Measurements from ENCODE around the gene ANKRD42.
A peak's percentile ranks its signal among the peaks of the same experiment; 100 is the strongest.

ANKRD42 gene

GRCh38 chr11:83193315-83194280 lies at the start of gene ANKRD42:
ANKRD42 (plus strand) TSS chr11:83193712; CDS start chr11:83194671, 959 bp downstream.
- peak; percentile 98 for DNase-seq

GRCh38 chr11:83147895-83148294 lies 45.6 kb upstream of the ANKRD42 start:
- DNase-seq: no peak

- DNase-seq: no peak
Measured at GRCh38 chr11:83150450-83150849, 43.1 kb upstream of the ANKRD42 start.

GRCh38 chr11:83151274-83151977 lies 42.1 kb upstream of the ANKRD42 start:
- DNase-seq: no peak

- DNase-seq: no peak
Measured at GRCh38 chr11:83152264-83152663, 41.2 kb upstream of the ANKRD42 start.

GRCh38 chr11:83153764-83154163 lies 39.7 kb upstream of the ANKRD42 start:
- no peak for DNase-seq

- no peak for DNase-seq
Measured at GRCh38 chr11:83156144-83156995, 37.1 kb upstream of the ANKRD42 start.

GRCh38 chr11:83156996-83157593 lies 36.4 kb upstream of the ANKRD42 start, which contains the start of gene PCF11:
PCF11 (plus strand) TSS chr11:83157131; CDS start chr11:83157440, 309 bp downstream.
- peak; percentile 100 for DNase-seq

- peak; percentile 83 for DNase-seq
Measured at GRCh38 chr11:83157594-83158356, 35.7 kb upstream of the ANKRD42 start.

- no peak for DNase-seq
Measured at GRCh38 chr11:83158357-83158786, 35.1 kb upstream of the ANKRD42 start.

GRCh38 chr11:83158965-83159901 lies 34.3 kb upstream of the ANKRD42 start:
- DNase-seq: peak; percentile 5

- DNase-seq: no peak
Measured at GRCh38 chr11:83159902-83160865, 33.3 kb upstream of the ANKRD42 start.

GRCh38 chr11:83161610-83162199 lies 31.8 kb upstream of the ANKRD42 start:
- DNase-seq: no peak

- no peak for DNase-seq
Measured at GRCh38 chr11:83162377-83162776, 31.1 kb upstream of the ANKRD42 start.

GRCh38 chr11:83166193-83166866 lies 27.2 kb upstream of the ANKRD42 start:
- DNase-seq: no peak

GRCh38 chr11:83168756-83169155 lies 24.8 kb upstream of the ANKRD42 start:
- DNase-seq: no peak

GRCh38 chr11:83170865-83171264 lies 22.6 kb upstream of the ANKRD42 start:
- no peak for DNase-seq

- no peak for DNase-seq
Measured at GRCh38 chr11:83172551-83172950, 21.0 kb upstream of the ANKRD42 start.
